ENCODE data around the gene KDM2A. TPM values are rescaled to one million over a fixed set of nuclear protein-coding genes. Genes with fewer than 3 reads are reported as not detected.

Gene KDM2A
- total and polyA plus RNA-seq, 2 of the 13 experiments (the other 11 are each of a cell fraction or from before 2014, with no cell fraction given): 31.3 to 31.4 TPM

DNA sequence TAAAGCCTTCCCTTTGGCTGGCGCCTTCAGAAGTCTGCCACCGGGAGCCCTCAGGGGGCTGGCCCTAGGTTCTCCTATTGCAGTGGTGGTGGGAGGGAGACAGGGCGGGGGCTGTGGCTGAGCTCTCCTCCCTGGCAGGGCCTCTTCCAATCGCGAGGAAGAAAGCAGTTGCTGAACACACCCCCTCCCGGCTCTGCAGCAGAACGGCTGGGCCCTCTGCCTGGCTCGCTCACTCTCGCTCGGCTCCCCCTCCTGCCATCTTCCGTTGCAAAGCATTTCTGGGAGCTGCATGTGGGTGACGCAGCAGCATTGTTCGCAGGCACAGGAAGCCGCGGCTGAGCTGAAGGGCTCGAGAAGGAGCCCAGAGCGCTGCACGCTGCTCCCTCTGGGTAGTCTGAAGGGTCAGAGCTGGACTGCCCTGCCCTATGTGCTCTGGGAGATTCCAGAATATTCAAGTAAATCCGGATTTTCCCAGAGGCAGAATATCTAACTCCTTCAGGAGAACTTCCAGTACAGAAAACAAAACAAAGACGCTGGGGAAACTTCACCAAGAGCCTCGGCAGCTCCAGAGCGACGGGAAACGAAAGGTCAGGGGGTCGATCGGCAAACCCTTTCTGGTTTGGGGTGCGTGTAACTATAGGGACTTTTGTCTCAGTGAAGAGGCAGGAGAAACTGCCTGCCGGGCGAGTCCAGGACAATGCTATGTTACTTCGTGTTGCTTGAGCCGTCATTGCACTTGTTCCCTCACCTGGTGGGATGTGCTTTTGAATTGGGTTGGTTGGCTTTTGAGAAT lies 120.9 kb downstream of the KDM2A start (continued):
- peak; percentile 82 for TF ChIP-seq FOSL2 (CRISPR knock-in tag; IDR thresholded peaks at IDR 0.05)
- peak; percentile 82 for TF ChIP-seq AGO2 (optimal IDR thresholded peaks at IDR 0.05; ENCODE audit: low read depth, low read length)
- no peak for TF ChIP-seq TCF7 (IDR thresholded peaks at IDR 0.05; ENCODE audit: low read depth)
- TF ChIP-seq TSC22D2 (CRISPR knock-in tag; IDR thresholded peaks at IDR 0.05; ENCODE audit: borderline replicate concordance): peak; percentile 92
- TF ChIP-seq SALL2 (CRISPR knock-in tag; IDR thresholded peaks at IDR 0.05): no peak
- TF ChIP-seq GATAD2A (CRISPR knock-in tag; IDR thresholded peaks at IDR 0.05): peak; percentile 76; the same call in 1 of the 2 replicates
- TF ChIP-seq ZNF616 (CRISPR knock-in tag; IDR thresholded peaks at IDR 0.05; ENCODE audit: low read depth): 0 out of 2 replicates have a peak, but pooled peaks have one; percentile 34
- TF ChIP-seq, protein P1, sequence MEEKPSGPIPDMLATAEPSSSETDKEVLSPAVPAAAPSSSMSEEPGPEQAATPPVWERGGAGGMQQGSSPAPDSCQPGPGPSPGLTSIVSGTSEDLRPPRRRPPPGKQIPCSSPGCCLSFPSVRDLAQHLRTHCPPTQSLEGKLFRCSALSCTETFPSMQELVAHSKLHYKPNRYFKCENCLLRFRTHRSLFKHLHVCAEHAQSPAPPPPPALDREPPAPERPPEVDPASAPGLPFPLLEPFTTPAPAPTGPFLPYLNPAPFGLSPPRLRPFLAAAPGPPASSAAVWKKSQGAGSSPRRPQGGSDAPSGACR (CRISPR knock-in tag; IDR thresholded peaks at IDR 0.05): no peak
- TF ChIP-seq JDP2 (CRISPR knock-in tag; IDR thresholded peaks at IDR 0.05; ENCODE audit: borderline replicate concordance): no peak
- TF ChIP-seq ZBTB40 (IDR thresholded peaks at IDR 0.05): no peak
- TF ChIP-seq ZBTB40 (CRISPR knock-in tag; IDR thresholded peaks at IDR 0.05): 0 out of 2 replicates have a peak, but pooled peaks have one; percentile 28
- TF ChIP-seq ZNF138 (CRISPR knock-in tag; IDR thresholded peaks at IDR 0.05; ENCODE audit: low read depth): no peak
- no peak for TF ChIP-seq ZNF101 (CRISPR knock-in tag; IDR thresholded peaks at IDR 0.05; ENCODE audit: borderline replicate concordance, low read depth)
- peak; percentile 99 for TF ChIP-seq SAP130 (CRISPR knock-in tag; IDR thresholded peaks at IDR 0.05; ENCODE audit: low read depth)
- 0 out of 2 replicates have a peak, but pooled peaks have one; percentile 11 for TF ChIP-seq ZNF510 (CRISPR knock-in tag; IDR thresholded peaks at IDR 0.05; ENCODE audit: low read depth)
- TF ChIP-seq CREM (IDR thresholded peaks at IDR 0.05): peak; percentile 61; the same call in 1 of the 2 replicates
- TF ChIP-seq CREM (CRISPR knock-in tag; IDR thresholded peaks at IDR 0.05): no peak
- TF ChIP-seq ZNF441 (CRISPR knock-in tag; IDR thresholded peaks at IDR 0.05; ENCODE audit: borderline replicate concordance): 0 out of 2 replicates have a peak, but pooled peaks have one; percentile 81
- no peak for TF ChIP-seq ZBTB7A (CRISPR knock-in tag; IDR thresholded peaks at IDR 0.05)
- TF ChIP-seq NR2F2 (IDR thresholded peaks at IDR 0.05; ENCODE audit: borderline replicate concordance, low read depth): 0 out of 2 replicates have a peak, but pooled peaks have one; percentile 16
- no peak for TF ChIP-seq ZNF703 (CRISPR knock-in tag; IDR thresholded peaks at IDR 0.05; ENCODE audit: borderline replicate concordance)
